ENCODE results near the gene RPS27.

- TF ChIP-seq CTCF (IDR thresholded peaks at IDR 0.05), result no peak
- TF ChIP-seq POLR2A (IDR thresholded peaks at IDR 0.05), result no peak
Observed at GRCh38 chr1:153963850-153964331, 26.7 kb upstream of the RPS27 start.

Measured in thyroid gland (tissue), 4 donors.